ENCODE measurements around the gene EFCAB9. TPM values are rescaled to one million over a fixed set of nuclear protein-coding genes. Genes with fewer than 3 reads are reported as not detected.

Gene EFCAB9
- total and polyA plus RNA-seq, 2 of the 13 experiments (the other 11 are each of a cell fraction or from before 2014, with no cell fraction given) = not detected

DNA sequence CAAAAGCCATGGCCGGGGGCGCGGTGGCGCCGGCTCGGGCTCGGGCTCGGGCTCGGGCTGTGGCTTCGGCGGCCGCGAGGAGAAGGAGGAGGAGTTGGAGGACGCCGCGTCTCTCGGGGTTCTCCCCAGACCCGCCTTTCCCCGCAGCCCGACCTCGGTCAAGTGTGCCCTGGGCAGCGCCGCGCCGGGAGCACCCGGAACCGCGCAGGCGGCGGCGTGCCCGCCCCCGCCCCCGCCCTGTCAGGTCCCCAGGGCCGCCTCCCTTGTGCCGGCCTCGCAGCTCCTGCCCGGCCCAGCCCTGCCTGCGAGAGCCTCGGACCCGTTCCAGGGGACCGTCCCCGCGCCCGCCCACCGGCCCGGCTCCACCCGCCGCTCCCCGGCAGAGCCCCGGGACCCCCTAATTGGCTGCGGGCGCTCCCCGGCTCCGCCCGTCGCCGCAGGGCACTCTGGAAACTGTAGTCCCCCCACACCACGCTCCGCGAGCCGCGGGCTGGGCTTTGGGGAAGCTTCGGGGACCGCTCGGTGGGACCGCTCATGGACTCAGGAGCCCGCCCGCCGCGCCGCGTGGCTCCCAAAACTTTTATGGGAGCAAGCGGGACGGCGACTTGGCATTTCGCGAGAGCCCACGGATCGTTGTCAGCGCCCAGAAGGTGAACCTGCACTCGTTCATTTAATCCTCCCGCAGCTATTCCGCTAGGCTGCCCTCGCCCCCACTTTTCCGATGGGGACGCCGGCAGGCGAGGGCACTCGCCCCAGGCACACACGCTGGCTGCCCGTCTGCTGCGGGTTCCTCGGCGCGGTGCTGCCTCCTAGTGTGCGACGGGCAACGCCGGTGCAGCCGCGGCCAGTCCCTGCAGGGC lies 5.7 kb upstream of the EFCAB9 start, which contains the start of gene STK10 (continued):
- peak; percentile 67 for TF ChIP-seq HNRNPLL (IDR thresholded peaks at IDR 0.05; ENCODE audit: low read depth, low read length, poor library complexity, severe bottlenecking)
- TF ChIP-seq ERF (CRISPR knock-in tag; IDR thresholded peaks at IDR 0.05) = peak; percentile 23; the same call in 1 of the 2 replicates
- TF ChIP-seq, protein P1, sequence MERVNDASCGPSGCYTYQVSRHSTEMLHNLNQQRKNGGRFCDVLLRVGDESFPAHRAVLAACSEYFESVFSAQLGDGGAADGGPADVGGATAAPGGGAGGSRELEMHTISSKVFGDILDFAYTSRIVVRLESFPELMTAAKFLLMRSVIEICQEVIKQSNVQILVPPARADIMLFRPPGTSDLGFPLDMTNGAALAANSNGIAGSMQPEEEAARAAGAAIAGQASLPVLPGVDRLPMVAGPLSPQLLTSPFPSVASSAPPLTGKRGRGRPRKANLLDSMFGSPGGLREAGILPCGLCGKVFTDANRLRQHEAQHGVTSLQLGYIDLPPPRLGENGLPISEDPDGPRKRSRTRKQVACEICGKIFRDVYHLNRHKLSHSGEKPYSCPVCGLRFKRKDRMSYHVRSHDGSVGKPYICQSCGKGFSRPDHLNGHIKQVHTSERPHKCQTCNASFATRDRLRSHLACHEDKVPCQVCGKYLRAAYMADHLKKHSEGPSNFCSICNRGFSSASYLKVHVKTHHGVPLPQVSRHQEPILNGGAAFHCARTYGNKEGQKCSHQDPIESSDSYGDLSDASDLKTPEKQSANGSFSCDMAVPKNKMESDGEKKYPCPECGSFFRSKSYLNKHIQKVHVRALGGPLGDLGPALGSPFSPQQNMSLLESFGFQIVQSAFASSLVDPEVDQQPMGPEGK (CRISPR knock-in tag; IDR thresholded peaks at IDR 0.05) = peak; percentile 87
- peak; percentile 86; the same call in 1 of the 3 replicates for TF ChIP-seq MXI1 (IDR thresholded peaks at IDR 0.05; ENCODE audit: borderline replicate concordance, low read depth, low read length)
- TF ChIP-seq EP300 (IDR thresholded peaks at IDR 0.05; ENCODE audit: low read depth in 2 of 2, low read length in 2 of 2) = no peak; a peak in 2 of 4 replicates
- no peak for TF ChIP-seq EP300 (CRISPR knock-in tag; IDR thresholded peaks at IDR 0.05; ENCODE audit: borderline replicate concordance)
- no peak for TF ChIP-seq NR2F6 (IDR thresholded peaks at IDR 0.05)
- peak; percentile 72 for TF ChIP-seq NR2F6 (CRISPR knock-in tag; IDR thresholded peaks at IDR 0.05)
- peak; percentile 98 for TF ChIP-seq STAG1 (CRISPR knock-in tag; IDR thresholded peaks at IDR 0.05)
- TF ChIP-seq ZNF883 (CRISPR knock-in tag; IDR thresholded peaks at IDR 0.05; ENCODE audit: not compliant biosample characterization) = no peak
- TF ChIP-seq, protein P2, sequence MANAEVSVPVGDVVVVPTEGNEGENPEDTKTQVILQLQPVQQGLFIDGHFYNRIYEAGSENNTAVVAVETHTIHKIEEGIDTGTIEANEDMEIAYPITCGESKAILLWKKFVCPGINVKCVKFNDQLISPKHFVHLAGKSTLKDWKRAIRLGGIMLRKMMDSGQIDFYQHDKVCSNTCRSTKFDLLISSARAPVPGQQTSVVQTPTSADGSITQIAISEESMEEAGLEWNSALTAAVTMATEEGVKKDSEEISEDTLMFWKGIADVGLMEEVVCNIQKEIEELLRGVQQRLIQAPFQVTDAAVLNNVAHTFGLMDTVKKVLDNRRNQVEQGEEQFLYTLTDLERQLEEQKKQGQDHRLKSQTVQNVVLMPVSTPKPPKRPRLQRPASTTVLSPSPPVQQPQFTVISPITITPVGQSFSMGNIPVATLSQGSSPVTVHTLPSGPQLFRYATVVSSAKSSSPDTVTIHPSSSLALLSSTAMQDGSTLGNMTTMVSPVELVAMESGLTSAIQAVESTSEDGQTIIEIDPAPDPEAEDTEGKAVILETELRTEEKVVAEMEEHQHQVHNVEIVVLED (CRISPR knock-in tag; IDR thresholded peaks at IDR 0.05; ENCODE audit: borderline replicate concordance) = peak; percentile 68; the same call in 1 of the 2 replicates
- TF ChIP-seq MBNL3 (CRISPR knock-in tag; conservative IDR thresholded peaks at IDR 0.05) = no peak
- TF ChIP-seq, protein P3, sequence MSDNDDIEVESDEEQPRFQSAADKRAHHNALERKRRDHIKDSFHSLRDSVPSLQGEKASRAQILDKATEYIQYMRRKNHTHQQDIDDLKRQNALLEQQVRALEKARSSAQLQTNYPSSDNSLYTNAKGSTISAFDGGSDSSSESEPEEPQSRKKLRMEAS (IDR thresholded peaks at IDR 0.05) = peak; percentile 78
- peak; percentile 32 for TF ChIP-seq MED1 (CRISPR knock-in tag; IDR thresholded peaks at IDR 0.05)
- TF ChIP-seq, protein P4, sequence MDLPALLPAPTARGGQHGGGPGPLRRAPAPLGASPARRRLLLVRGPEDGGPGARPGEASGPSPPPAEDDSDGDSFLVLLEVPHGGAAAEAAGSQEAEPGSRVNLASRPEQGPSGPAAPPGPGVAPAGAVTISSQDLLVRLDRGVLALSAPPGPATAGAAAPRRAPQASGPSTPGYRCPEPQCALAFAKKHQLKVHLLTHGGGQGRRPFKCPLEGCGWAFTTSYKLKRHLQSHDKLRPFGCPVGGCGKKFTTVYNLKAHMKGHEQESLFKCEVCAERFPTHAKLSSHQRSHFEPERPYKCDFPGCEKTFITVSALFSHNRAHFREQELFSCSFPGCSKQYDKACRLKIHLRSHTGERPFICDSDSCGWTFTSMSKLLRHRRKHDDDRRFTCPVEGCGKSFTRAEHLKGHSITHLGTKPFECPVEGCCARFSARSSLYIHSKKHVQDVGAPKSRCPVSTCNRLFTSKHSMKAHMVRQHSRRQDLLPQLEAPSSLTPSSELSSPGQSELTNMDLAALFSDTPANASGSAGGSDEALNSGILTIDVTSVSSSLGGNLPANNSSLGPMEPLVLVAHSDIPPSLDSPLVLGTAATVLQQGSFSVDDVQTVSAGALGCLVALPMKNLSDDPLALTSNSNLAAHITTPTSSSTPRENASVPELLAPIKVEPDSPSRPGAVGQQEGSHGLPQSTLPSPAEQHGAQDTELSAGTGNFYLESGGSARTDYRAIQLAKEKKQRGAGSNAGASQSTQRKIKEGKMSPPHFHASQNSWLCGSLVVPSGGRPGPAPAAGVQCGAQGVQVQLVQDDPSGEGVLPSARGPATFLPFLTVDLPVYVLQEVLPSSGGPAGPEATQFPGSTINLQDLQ (CRISPR knock-in tag; IDR thresholded peaks at IDR 0.05) = peak; percentile 80; the same call in 1 of the 2 replicates
- TF ChIP-seq ZNF143 (CRISPR knock-in tag; IDR thresholded peaks at IDR 0.05) = peak; percentile 91
- TF ChIP-seq ZFY (CRISPR knock-in tag; IDR thresholded peaks at IDR 0.05) = peak; percentile 25; the same call in 1 of the 2 replicates
- TF ChIP-seq MYNN (CRISPR knock-in tag; IDR thresholded peaks at IDR 0.05; ENCODE audit: low read depth) = no peak
- TF ChIP-seq ZNF460 (CRISPR knock-in tag; IDR thresholded peaks at IDR 0.05; ENCODE audit: borderline replicate concordance) = peak; percentile 61; the same call in 1 of the 2 replicates
- TF ChIP-seq, protein P5, sequence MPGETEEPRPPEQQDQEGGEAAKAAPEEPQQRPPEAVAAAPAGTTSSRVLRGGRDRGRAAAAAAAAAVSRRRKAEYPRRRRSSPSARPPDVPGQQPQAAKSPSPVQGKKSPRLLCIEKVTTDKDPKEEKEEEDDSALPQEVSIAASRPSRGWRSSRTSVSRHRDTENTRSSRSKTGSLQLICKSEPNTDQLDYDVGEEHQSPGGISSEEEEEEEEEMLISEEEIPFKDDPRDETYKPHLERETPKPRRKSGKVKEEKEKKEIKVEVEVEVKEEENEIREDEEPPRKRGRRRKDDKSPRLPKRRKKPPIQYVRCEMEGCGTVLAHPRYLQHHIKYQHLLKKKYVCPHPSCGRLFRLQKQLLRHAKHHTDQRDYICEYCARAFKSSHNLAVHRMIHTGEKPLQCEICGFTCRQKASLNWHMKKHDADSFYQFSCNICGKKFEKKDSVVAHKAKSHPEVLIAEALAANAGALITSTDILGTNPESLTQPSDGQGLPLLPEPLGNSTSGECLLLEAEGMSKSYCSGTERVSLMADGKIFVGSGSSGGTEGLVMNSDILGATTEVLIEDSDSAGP (CRISPR knock-in tag; IDR thresholded peaks at IDR 0.05; ENCODE audit: borderline replicate concordance) = peak; percentile 84
- 0 out of 2 replicates have a peak, but pooled peaks have one; percentile 47 for TF ChIP-seq BORCS8-MEF2B (CRISPR knock-in tag; IDR thresholded peaks at IDR 0.05)
